SKM-1 (cell line): Measurements from ENCODE around the gene SYT1.

Experiments
- DNase-seq: peaks from one replicate; lab custom pipeline; 2025; ENCODE audit not compliant: unreplicated experiment; lab: John Stamatoyannopoulos, UW

SYT1 gene

DNA sequence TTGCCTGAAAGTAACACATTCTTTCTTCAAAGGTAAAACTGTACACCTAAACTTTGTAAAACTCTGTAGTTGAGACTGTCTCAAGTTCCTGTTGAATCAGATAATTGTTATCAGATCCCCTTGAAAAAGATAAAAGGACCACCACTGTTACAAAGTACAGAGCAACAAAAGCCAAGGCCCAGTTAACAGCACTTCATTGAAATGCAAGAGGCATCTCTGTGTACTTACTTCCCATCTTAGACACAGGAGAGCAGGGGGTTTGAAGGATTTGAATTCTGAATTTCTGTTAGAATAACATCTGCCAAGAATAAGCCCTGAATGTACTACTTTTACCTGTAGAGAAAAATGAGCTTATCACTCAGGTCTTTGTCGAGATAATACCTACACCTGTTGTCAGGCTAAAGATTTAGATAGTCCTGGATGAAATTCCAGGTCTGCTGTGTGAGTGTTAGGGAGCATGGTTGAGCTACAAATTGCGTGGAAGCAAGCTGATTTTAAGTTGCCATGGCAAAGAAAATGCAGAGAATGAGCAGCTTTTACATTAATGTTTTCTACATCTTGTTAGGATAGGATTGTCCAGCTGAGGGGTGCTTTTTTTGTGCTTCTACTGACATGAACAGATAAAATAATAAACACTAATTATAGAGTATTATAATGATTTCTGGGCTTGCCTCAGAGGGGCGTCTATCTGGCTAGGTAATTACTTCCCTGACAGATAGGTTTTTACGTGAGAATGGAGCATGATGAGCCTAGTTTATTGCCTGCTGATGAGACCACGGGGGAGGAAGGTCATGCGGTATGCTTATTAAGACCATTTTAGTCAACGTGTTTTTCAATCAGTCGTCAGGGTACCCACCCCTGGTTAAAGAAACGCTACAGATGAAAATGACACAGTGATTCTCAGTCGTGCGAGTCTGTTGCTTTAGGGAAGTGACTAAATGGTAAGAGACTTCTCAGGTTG lies 517.0 kb downstream of the SYT1 start:
- DNase-seq: no peak

DNA sequence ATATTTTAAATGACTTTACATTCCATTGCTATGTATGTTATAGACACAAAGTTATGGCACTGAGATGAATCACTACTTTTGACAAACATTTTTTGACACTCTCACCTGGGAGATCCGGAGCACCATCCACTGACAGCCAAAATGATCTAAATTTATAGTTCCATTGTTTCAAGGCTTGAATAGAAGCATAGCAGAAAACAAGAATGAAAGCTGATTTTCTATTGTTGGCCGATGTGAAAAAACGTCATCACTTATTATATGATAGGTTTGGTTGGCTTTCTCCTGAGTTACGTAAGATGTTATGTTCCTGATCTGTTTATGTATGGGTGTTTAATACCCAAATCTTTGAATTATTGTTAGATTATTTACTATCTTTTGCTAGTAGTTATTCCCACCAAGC lies 520.0 kb downstream of the SYT1 start:
- DNase-seq: no peak

DNA sequence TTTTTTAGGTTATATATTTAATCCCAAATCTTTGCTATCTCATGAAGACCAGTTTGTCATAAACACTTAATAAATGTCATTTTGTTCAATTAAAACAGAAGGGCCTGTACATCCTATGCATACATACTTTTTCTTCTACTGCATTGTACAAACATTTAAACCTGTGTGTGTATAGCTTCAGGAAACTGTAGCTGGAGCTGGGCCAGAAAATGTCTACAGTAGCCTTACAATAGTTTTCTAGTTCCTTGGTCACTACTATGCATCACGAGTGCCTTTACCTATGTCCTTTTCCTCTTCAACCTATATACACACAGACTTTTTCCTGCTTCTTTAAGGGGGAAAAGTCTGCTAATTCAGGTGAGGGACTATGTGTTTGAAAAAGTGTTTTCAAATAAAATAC lies 523.4 kb downstream of the SYT1 start:
- DNase-seq: no peak

DNA sequence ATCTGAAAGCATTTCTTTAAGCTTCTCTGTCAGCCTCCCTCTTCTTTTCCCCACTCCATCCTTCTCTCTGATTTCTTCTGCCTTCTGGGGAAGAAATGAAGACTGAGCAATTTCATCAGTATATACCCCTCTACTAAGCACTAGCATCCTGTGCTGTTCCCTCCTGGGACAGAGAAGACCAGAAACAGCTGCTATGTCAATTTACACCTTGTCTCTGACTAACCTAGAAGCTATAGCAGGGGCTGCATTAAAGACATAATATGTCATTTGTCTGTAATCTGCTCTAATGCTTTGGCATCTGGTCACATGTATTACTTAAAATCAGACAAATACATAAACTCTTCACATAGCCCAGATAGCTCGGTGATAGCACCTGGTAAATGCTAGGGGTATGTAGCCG lies 529.3 kb downstream of the SYT1 start:
- no peak for DNase-seq

DNA sequence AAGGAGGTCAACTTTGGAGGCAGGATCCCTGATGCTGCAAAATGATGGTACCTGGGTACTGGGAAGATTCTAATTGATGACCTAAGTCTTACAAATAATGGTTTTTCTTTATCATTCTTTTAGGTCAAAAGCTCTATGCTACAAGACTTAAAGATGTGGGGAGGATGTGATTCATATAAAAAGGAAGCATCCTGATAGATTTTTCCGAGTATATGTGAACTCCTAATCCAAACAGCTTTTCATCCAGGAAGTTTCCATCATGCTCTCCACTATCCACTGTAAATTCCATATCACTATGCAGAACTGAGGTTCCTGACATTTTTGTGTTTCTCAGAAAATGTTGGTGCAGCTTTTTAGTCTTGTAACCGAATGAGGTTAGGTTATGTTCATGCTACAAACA lies 533.0 kb downstream of the SYT1 start:
- no peak for DNase-seq

- DNase-seq: no peak
Measured at GRCh38 chr12:79400481-79400880, 535.9 kb downstream of the SYT1 start.

DNA sequence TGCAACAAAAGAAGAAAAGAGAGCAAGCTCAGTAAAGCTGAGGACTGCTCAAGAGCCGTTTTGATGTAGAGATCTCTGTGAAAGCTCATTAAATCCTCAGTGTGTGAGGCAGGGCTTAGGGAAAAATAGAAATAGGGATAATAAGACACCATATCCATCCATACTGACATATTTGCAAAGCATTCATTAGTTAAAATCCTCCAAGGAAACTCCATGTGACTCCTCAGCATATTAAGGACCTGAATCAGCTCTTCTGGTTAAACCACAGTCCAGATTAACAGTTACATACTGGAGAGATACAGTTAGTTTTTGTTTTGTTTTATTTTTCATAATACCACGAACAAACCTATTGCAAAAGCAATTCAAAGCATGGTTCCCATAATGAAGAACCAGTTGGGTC lies 538.0 kb downstream of the SYT1 start:
- no peak for DNase-seq

DNA sequence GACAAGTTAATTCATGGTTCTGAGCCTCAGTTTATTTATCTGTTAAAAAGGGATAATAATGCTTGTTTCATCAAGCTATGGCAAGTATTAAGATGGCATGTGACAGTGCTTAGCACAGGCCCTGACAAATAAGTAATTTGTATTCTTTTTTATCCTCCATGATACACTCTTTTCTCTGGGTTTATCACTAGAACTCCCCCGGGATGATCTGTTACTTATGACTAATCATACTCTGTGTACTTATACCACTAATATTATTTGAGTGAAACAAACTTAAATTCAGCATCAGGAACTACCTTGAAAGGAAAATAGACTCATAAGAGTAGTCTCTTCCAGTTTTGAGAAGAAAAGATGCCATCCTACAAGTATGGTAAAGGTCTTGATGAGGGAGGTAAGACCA lies 542.4 kb downstream of the SYT1 start:
- no peak for DNase-seq

DNA sequence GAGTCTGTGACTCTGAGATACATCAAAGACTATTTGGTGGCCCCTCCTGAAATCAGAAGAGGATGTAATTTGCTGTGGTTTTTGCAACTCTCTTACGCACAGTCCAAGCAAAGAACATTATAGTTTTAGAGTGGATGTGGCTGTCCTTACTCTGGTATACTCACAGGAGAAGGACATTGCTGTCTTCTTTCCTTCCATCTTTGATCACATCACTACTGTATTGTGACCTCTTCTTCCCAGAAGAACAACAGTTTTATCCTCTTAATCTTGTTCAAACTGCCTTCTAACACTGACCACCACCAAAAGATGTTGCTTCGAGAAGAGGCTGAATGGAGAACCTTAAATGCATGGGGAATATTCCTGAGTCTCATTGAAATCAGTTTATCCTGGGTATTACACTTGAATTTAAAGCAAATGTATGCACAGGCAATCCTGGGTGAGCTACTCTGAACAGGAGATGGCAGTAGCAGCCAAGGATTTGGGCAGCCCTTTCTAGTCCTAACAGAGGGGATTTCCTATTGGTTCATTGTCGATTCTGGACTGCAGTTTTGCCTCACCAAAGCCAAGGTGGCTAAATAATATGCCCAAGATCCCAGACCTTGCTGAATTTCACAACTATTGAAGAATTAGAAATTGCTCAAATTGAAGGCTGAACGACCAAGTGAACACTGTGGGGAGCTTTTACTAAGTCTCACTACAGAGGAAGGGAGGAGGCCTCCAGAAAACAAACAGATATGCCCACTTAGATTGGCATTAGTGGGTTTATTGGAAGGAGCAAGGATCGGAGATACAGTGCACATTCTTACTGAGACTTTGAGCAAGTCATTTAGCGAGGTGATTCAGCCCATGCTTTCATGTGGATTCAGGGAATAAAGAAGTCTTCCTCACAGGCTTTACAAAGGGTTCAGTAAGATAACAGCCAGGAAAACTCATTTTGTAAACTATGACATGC lies 543.4 kb downstream of the SYT1 start:
- DNase-seq: no peak

- no peak for DNase-seq
Measured at GRCh38 chr12:79408689-79409088, 544.1 kb downstream of the SYT1 start.

GRCh38 chr12:79409562-79409961 lies 545.0 kb downstream of the SYT1 start:
- no peak for DNase-seq

GRCh38 chr12:79411791-79412190 lies 547.2 kb downstream of the SYT1 start:
- no peak for DNase-seq

DNA sequence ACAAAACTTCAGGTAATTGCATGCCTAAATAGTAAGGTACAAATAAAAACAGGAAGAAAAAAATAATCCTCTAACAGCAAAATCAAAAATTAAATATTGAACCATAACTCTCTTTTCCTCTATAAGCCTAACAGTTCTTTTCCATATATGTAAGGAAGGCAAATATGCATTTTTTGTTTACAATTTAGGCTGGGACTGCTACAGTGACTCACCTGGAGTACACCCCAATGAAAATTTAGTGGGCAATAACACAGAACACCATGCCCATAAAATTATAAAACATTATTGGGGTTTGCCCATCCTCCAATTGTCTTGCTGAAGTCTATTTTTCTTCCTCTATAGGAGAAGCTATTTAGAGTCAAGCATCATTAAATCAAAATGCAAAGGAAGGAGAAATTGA lies 549.2 kb downstream of the SYT1 start:
- DNase-seq: no peak

- no peak for DNase-seq
Measured at GRCh38 chr12:79414252-79414651, 549.7 kb downstream of the SYT1 start.

- no peak for DNase-seq
Measured at GRCh38 chr12:79415321-79415720, 550.7 kb downstream of the SYT1 start.

DNA sequence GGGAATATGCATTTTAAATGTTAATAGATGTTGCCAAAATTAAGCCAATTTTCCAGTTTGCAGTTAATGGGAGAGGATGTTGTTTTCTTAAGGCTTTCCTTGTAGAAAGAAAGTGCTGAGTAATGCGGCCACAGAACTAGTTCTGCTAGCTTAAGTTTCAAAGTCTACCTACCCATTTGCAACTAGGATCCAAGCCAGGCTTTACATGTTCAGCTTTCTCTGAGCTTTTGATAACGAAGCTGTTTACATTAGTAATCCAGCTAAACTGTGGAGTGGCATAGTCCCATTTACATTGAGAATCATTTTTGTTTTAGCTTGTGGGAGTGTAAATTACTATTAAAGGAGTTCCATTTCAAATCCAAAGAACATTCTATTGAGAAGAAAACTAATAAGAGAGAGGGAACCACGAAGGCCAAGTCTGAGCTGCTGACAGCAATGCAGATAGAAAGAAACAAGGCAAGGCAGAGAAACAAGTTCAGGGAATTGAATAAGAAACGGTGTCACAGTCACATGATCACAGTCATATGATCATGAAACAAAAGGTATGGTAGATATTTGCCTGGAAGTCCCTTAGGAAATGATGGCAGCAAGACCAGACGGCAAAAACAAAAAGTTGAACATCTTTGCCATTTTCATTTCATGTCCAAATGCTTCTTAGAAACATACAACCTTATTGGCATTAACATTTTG lies 551.3 kb downstream of the SYT1 start:
- DNase-seq: no peak

GRCh38 chr12:79420146-79420618 lies 555.6 kb downstream of the SYT1 start:
- no peak for DNase-seq

- no peak for DNase-seq
Measured at GRCh38 chr12:79421236-79421740, 556.7 kb downstream of the SYT1 start.

DNA sequence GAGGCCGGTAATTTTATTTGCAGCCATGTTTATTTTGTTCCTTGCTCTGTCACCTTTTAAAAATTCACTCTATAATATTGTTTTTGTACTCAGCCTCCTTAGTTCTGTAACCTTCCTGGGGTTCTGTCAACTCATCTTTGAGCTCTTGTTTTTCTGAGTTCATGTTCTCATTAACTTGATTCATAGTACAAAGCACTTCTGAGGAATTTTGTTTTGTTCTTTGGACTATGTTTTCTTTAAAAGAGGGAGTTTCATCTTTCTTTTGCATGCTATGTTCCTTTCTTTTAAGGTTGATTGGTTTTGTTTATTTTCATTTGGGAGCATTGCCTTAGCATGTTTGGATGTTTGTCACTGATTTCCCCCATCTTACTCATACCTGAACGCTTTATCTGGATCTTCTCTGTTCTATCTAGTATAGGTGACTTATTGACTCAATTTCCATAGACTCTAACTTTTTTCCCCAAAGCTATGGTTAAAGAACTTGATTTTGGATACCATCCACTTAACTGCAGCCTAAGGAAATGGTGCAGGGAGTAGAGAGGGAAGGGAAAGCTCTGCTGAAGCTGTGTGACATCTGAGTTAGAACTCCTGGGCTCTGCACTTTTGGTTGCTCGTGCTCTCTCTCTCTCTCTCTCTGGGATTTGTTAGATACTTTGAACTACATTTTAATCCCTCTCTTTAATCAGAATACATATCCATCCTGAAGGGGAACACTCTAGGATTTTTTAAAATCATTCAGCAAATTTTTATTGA lies 557.7 kb downstream of the SYT1 start:
- no peak for DNase-seq

DNA sequence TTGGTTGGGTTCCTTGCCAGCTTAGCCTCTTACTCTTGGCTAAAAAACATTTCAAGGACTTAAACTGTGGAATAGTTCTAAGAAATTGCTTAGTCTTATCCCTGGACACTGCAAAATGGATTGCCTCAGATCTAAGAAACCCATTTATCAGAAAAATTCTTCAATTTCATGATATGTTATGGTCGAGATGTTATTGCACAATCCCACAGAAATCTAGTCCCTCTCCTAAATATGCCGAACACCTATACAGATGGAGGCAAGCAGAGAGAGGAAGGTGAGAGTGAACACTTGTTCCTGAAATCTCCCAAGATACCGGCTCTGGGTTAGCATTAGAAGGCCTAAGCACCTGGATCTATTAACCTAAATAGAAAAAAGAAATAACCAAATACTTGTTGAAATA lies 559.0 kb downstream of the SYT1 start:
- DNase-seq: no peak
